ENCODE results near the gene ADORA1.
A peak's percentile ranks its signal among the peaks of the same experiment; 100 is the strongest.

The ADORA1 gene

DNA sequence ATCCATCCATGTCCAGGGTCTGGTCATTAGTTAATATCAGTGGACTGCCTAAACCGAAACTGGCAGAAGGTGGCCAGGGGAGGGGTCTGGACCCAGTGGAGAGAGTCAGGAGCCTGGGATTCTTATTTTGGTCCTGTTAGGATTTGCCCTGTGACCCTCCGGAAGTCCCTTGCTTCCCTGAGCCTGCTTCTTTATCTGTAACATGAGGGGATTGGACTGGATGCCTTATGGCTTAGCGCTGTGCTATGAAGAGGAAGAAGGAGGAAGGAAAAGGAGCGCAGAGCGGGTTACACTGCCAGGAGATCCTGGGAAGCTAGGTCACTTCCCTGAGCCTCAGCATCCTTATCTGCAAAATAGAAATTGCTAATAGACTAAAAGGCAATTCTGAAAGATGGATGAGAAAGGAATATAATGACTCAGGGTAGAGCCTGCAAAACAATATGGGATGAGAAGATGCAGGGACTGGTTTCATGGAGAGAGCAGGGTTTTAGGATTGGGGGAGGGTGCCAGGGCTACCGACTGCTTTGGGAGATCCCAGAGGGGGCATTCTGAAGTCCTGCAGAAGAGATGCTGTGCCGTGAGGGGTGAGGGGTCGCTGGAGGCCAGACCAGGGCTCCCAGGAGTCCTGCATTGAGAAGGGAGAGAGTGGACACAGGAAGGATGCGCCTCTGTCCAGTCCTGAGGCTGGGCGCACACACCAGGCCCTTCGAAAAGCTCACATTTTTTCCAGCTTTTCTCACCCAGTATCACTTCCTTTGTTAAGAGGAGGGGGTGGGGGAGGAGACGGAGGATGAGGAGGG is 460 bp upstream of the ADORA1 start:
- H3K9me3 ChIP-seq (ENCODE audit: control insufficient read depth, insufficient read depth, low read depth, low read length), result no peaks in the 10 kb centered on the region
- no peaks in the 10 kb centered on the region for H3K36me3 ChIP-seq (ENCODE audit: control insufficient read depth in 2 of 2, insufficient read depth in 1 of 2, low read length in 2 of 2)
- H3K4me3 ChIP-seq (ENCODE audit: low read depth, low read length), result no peak overlapping the region; the same call in 1 of the 2 replicates
- no peak overlapping the region for H3K27ac ChIP-seq (ENCODE audit: extremely low read depth, low read depth, low read length)
- ChIA-PET POLR2A (interaction anchor here (1.5 to 1.8 kb wide), 4 partner anchors 8 to 49 kb away, joined by 5 to 13 read pairs (median 5); partner anchors contain the start of gene MYBPH), CTCF (interaction anchor here (0.6 to 9.1 kb wide), 15 partner anchors 9 to 140 kb away, joined by 3 to 70 read pairs (median 7); no protein-coding TSS in a partner anchor)
- no peaks in the 10 kb centered on the region for H3K4me1 ChIP-seq (ENCODE audit: control insufficient read depth, insufficient read depth, low read length)
- TF ChIP-seq, protein P1, sequence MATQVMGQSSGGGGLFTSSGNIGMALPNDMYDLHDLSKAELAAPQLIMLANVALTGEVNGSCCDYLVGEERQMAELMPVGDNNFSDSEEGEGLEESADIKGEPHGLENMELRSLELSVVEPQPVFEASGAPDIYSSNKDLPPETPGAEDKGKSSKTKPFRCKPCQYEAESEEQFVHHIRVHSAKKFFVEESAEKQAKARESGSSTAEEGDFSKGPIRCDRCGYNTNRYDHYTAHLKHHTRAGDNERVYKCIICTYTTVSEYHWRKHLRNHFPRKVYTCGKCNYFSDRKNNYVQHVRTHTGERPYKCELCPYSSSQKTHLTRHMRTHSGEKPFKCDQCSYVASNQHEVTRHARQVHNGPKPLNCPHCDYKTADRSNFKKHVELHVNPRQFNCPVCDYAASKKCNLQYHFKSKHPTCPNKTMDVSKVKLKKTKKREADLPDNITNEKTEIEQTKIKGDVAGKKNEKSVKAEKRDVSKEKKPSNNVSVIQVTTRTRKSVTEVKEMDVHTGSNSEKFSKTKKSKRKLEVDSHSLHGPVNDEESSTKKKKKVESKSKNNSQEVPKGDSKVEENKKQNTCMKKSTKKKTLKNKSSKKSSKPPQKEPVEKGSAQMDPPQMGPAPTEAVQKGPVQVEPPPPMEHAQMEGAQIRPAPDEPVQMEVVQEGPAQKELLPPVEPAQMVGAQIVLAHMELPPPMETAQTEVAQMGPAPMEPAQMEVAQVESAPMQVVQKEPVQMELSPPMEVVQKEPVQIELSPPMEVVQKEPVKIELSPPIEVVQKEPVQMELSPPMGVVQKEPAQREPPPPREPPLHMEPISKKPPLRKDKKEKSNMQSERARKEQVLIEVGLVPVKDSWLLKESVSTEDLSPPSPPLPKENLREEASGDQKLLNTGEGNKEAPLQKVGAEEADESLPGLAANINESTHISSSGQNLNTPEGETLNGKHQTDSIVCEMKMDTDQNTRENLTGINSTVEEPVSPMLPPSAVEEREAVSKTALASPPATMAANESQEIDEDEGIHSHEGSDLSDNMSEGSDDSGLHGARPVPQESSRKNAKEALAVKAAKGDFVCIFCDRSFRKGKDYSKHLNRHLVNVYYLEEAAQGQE (tag by site-specific recombination; IDR thresholded peaks at IDR 0.05), result 0 out of 2 replicates have a peak, but pooled peaks have one; percentile 33
- TF ChIP-seq YY1 (tag by site-specific recombination; IDR thresholded peaks at IDR 0.05), result no peak

DNA sequence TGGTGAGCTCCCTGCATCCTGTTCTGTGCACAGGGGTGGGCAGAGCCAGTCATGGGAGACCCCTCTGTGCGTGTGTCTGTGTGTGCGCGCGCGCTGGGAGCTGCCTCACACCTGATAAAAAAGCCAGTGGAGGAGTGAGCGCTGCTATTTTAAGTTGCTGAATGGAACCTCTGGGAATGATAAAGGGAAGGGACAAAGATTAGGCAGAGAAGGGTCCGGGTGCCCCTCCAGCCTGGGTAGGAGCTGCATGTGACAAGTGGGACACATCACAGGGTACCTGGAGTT is 847 bp downstream of the ADORA1 start:
- Histone ChIP-seq H3K27ac (ENCODE audit: extremely low read depth, low read depth, low read length) (no peak overlapping the region), H3K36me3 (ENCODE audit: control insufficient read depth in 2 of 2, insufficient read depth in 1 of 2, low read length in 2 of 2) (no peaks in the 10 kb centered on the region), H3K4me1 (ENCODE audit: control insufficient read depth, insufficient read depth, low read length) (no peaks in the 10 kb centered on the region), H3K9me3 (ENCODE audit: control insufficient read depth, insufficient read depth, low read depth, low read length) (no peaks in the 10 kb centered on the region), H3K4me3 (ENCODE audit: low read depth, low read length) (peak overlapping the region; percentile 43)
- TF ChIP-seq RBAK (tag by site-specific recombination; IDR thresholded peaks at IDR 0.05) (no peak), ZNF548 (tag by site-specific recombination; IDR thresholded peaks at IDR 0.05) (no peak), ZNF426 (tag by site-specific recombination; IDR thresholded peaks at IDR 0.05) (no peak), ZNF248 (tag by site-specific recombination; IDR thresholded peaks at IDR 0.05) (no peak), HOXC10 (CRISPR knock-in tag; IDR thresholded peaks at IDR 0.05) (no peak), ZNF610 (tag by site-specific recombination; IDR thresholded peaks at IDR 0.05; ENCODE audit: borderline replicate concordance) (no peak), ZNF623 (tag by site-specific recombination; IDR thresholded peaks at IDR 0.05) (no peak), ZNF792 (tag by site-specific recombination; IDR thresholded peaks at IDR 0.05) (no peak), SALL2 (tag by site-specific recombination; IDR thresholded peaks at IDR 0.05; ENCODE audit: borderline replicate concordance) (no peak), ZNF843 (tag by site-specific recombination; IDR thresholded peaks at IDR 0.05) (no peak), ZNF2 (tag by site-specific recombination; IDR thresholded peaks at IDR 0.05) (no peak)
- TF ChIP-seq, protein P2, sequence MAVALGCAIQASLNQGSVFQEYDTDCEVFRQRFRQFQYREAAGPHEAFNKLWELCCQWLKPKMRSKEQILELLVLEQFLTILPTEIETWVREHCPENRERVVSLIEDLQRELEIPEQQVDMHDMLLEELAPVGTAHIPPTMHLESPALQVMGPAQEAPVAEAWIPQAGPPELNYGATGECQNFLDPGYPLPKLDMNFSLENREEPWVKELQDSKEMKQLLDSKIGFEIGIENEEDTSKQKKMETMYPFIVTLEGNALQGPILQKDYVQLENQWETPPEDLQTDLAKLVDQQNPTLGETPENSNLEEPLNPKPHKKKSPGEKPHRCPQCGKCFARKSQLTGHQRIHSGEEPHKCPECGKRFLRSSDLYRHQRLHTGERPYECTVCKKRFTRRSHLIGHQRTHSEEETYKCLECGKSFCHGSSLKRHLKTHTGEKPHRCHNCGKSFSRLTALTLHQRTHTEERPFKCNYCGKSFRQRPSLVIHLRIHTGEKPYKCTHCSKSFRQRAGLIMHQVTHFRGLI (tag by site-specific recombination; IDR thresholded peaks at IDR 0.05), result 0 out of 2 replicates have a peak, but pooled peaks have one; percentile 13
- TF ChIP-seq, protein P3, sequence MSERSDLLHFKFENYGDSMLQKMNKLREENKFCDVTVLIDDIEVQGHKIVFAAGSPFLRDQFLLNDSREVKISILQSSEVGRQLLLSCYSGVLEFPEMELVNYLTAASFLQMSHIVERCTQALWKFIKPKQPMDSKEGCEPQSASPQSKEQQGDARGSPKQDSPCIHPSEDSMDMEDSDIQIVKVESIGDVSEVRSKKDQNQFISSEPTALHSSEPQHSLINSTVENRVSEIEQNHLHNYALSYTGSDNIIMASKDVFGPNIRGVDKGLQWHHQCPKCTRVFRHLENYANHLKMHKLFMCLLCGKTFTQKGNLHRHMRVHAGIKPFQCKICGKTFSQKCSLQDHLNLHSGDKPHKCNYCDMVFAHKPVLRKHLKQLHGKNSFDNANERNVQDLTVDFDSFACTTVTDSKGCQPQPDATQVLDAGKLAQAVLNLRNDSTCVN (tag by site-specific recombination; optimal IDR thresholded peaks at IDR 0.05), result peak; percentile 29
- CTCF ChIA-PET, result interaction anchor here (0.6 to 9.1 kb wide), 14 partner anchors 10 to 141 kb away, joined by 3 to 70 read pairs (median 7); no protein-coding TSS in a partner anchor
- POLR2A ChIA-PET, result interaction anchor here (0.6 to 1.8 kb wide), 8 partner anchors 9 to 177 kb away, joined by 3 to 13 read pairs (median 5); partner anchors contain the start of gene MYBPH

Data from HEK293 (cell line).